Measurements from ENCODE around the gene CARMIL3.

Gene CARMIL3

DNA sequence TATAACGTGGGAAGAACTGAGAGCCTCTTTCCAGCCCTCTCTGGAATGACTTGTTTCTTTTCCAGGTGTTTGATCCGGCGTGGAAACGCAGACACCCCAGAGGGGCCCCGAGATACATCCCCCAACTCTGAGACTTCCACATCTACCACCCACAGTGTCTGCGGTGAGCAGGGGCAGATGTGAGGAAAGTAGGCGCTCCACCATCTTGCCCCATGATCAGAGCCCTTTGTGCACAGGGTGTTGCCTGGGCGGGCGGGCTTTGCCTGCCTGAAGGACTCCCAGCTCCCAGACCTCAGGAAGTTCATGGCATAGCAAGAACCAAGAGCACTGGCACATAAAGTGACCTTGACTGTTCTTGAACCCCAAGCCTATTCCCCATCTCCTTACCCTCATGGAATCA, 2.8 kb downstream of the CARMIL3 start:
- no peak for ATAC-seq
- TF ChIP-seq CSRNP3 (CRISPR knock-in tag; IDR thresholded peaks at IDR 0.05) (no peak), ZNF565 (CRISPR knock-in tag; conservative IDR thresholded peaks at IDR 0.05; ENCODE audit: low read depth) (no peak), RARB (CRISPR knock-in tag; IDR thresholded peaks at IDR 0.05) (no peak), ZNF70 (CRISPR knock-in tag; IDR thresholded peaks at IDR 0.05) (no peak), ISL1 (CRISPR knock-in tag; IDR thresholded peaks at IDR 0.05) (no peak), TSHZ2 (CRISPR knock-in tag; IDR thresholded peaks at IDR 0.05) (no peak), ARNTL (CRISPR knock-in tag; IDR thresholded peaks at IDR 0.05; ENCODE audit: borderline replicate concordance, low read depth) (no peak), ZFP30 (CRISPR knock-in tag; IDR thresholded peaks at IDR 0.05) (no peak), GLIS3 (CRISPR knock-in tag; IDR thresholded peaks at IDR 0.05) (no peak), ESRRG (CRISPR knock-in tag; IDR thresholded peaks at IDR 0.05) (no peak), ZFP3 (CRISPR knock-in tag; IDR thresholded peaks at IDR 0.05) (no peak), ZC3H10 (CRISPR knock-in tag; IDR thresholded peaks at IDR 0.05) (no peak), CREB5 (CRISPR knock-in tag; IDR thresholded peaks at IDR 0.05; ENCODE audit: low read depth) (no peak)
- TF ChIP-seq, protein P1, sequence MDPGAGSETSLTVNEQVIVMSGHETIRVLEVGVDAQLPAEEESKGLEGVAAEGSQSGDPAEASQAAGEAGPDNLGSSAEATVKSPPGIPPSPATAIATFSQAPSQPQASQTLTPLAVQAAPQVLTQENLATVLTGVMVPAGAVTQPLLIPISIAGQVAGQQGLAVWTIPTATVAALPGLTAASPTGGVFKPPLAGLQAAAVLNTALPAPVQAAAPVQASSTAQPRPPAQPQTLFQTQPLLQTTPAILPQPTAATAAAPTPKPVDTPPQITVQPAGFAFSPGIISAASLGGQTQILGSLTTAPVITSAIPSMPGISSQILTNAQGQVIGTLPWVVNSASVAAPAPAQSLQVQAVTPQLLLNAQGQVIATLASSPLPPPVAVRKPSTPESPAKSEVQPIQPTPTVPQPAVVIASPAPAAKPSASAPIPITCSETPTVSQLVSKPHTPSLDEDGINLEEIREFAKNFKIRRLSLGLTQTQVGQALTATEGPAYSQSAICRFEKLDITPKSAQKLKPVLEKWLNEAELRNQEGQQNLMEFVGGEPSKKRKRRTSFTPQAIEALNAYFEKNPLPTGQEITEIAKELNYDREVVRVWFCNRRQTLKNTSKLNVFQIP (CRISPR knock-in tag; IDR thresholded peaks at IDR 0.05; ENCODE audit: borderline replicate concordance, low read depth): no peak

DNA sequence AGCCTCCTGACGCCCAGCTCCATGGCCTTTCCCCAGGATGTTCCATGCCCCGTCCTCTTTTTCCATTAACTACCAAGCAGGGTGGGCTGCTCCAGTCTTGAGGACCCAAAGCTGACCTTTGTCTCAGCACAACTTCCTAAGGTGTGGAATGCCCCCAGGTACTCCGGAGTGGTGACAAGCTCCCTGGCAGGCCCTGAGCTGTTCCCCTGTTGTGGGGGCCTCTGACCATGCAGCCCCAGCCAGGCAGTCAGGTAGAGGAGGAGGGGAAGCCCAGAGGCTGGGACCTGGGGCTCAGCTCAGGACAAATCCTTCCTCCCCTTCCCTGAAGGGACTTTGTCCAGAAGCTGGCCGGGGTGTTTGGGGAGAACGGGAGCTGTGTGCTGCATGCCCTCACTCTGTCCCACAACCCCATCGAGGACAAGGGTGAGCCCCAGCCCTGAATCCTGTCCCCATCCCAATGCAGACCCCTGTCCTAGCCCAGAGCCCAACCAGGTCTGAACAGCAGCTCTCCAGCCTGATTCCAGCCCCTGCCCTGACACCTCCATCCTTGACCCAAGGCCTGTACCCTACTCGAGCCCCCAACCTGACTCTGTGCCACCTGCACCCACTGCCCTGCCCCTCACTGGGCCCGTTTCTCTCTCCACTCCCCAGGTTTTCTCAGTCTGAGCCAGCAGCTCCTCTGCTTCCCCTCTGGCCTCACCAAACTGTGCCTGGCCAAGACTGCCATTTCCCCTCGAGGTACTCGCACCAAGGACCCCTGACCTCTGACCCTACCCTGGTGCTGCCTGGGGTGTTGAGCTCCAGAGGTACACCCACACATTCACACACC, 4.4 kb downstream of the CARMIL3 start:
- no peak for ATAC-seq
- no peak for TF ChIP-seq ZNF565 (CRISPR knock-in tag; conservative IDR thresholded peaks at IDR 0.05; ENCODE audit: low read depth)
- TF ChIP-seq TSHZ2 (CRISPR knock-in tag; IDR thresholded peaks at IDR 0.05): no peak
- no peak for TF ChIP-seq CSRNP3 (CRISPR knock-in tag; IDR thresholded peaks at IDR 0.05)
- TF ChIP-seq CSDC2 (CRISPR knock-in tag; IDR thresholded peaks at IDR 0.05): no peak
- TF ChIP-seq ZNF70 (CRISPR knock-in tag; IDR thresholded peaks at IDR 0.05): no peak
- no peak for TF ChIP-seq CREB5 (CRISPR knock-in tag; IDR thresholded peaks at IDR 0.05; ENCODE audit: low read depth)

Data from SK-N-SH treated with all-trans-retinoic acid at 6 μM for 48 hours (cell line).